Left hindlimb (tissue), 1 donor: Measurements from ENCODE around the gene KANSL1.
"Not testable (repeated sequence)": the region's sequence is repeated elsewhere in the genome, so short reads cannot be mapped to it uniquely, and the experiment has no call there.

ENCODE experiments used
- DNase-seq: peaks from one replicate; pipeline ENCODE4 v3.0.0-alpha.2; 2018

KANSL1 gene

GRCh38 chr17:46011711-46012505 lies 181.3 kb downstream of the KANSL1 start:
- DNase-seq, result no peak

DNA sequence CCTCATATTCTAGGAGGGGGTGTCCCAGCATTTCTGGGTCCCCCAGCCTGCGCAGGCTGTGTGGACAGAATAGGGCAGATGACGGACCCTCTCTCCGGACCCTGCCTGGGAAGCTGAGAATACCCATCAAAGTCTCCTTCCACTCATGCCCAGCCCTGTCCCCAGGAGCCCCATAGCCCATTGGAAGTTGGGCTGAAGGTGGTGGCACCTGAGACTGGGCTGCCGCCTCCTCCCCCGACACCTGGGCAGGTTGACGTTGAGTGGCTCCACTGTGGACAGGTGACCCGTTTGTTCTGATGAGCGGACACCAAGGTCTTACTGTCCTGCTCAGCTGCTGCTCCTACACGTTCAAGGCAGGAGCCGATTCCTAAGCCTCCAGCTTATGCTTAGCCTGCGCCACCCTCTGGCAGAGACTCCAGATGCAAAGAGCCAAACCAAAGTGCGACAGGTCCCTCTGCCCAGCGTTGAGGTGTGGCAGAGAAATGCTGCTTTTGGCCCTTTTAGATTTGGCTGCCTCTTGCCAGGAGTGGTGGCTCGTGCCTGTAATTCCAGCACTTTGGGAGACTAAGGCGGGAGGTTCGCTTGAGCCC lies 182.5 kb downstream of the KANSL1 start:
- DNase-seq, result no peak

DNA sequence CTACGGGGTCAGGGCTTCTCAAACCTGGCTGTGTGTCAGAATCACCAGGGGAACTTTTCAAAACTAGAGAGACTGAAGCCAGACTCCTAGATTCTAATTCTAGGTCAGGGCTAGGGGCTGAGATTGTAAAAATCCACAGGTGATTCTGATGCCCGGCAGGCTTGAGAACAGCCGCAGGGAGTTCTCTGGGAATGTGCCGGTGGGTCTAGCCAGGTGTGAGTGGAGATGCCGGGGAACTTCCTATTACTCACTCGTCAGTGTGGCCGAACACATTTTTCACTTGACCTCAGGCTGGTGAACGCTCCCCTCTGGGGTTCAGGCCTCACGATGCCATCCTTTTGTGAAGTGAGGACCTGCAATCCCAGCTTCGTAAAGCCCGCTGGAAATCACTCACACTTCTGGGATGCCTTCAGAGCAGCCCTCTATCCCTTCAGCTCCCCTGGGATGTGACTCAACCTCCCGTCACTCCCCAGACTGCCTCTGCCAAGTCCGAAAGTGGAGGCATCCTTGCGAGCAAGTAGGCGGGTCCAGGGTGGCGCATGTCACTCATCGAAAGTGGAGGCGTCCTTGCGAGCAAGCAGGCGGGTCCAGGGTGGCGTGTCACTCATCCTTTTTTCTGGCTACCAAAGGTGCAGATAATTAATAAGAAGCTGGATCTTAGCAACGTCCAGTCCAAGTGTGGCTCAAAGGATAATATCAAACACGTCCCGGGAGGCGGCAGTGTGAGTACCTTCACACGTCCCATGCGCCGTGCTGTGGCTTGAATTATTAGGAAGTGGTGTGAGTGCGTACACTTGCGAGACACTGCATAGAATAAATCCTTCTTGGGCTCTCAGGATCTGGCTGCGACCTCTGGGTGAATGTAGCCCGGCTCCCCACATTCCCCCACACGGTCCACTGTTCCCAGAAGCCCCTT lies 183.3 kb downstream of the KANSL1 start:
- no peak for DNase-seq

- DNase-seq, result no peak
Measured at GRCh38 chr17:46008591-46008990, 184.6 kb downstream of the KANSL1 start.

GRCh38 chr17:46007461-46007965 lies 185.7 kb downstream of the KANSL1 start:
- no peak for DNase-seq

DNA sequence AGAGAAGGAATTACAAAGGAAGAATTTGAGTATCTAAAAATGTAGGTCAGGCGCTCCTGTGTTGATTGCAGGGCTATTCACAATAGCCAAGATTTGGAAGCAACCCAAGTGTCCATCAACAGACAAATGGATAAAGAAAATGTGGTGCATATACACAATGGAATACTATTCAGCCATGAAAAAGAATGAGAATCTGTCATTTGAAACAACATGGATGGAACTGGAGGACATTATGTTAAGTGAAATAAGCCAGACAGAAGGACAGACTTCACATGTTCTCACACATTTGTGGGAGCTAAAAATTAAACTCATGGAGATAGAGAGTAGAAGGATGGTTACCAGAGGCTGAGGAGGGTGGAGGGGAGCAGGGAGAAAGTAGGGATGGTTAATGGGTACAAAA lies 187.1 kb downstream of the KANSL1 start:
- not testable (repeated sequence) for DNase-seq

- DNase-seq, result peak; percentile 56
Measured at GRCh38 chr17:46003907-46004748, 189.1 kb downstream of the KANSL1 start.

- DNase-seq, result no peak
Measured at GRCh38 chr17:46002973-46003316, 190.3 kb downstream of the KANSL1 start.

DNA sequence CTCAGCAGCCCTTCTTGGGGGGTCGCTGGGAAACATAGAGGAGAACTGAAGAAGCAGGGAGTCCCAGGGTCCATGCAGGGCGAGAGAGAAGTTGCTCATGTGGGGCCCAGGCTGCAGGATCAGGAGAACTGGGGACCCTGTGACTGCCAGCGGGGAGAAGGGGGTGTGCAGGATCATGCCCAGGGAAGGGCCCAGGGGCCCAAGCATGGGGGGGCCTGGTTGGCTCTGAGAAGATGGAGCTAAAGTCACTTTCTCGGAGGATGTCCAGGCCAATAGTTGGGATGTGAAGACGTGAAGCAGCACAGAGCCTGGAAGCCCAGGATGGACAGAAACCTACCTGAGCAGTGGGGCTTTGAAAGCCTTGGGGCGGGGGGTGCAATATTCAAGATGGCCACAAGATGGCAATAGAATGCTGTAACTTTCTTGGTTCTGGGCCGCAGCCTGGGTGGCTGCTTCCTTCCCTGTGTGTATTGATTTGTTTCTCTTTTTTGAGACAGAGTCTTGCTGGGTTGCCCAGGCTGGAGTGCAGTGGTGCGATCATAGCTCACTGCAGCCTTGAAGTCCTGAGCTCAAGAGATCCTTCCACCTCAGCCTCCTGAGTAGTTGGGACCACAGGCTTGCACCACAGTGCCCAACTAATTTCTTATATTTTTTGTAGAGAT lies 190.8 kb downstream of the KANSL1 start:
- peak; percentile 71 for DNase-seq

DNA sequence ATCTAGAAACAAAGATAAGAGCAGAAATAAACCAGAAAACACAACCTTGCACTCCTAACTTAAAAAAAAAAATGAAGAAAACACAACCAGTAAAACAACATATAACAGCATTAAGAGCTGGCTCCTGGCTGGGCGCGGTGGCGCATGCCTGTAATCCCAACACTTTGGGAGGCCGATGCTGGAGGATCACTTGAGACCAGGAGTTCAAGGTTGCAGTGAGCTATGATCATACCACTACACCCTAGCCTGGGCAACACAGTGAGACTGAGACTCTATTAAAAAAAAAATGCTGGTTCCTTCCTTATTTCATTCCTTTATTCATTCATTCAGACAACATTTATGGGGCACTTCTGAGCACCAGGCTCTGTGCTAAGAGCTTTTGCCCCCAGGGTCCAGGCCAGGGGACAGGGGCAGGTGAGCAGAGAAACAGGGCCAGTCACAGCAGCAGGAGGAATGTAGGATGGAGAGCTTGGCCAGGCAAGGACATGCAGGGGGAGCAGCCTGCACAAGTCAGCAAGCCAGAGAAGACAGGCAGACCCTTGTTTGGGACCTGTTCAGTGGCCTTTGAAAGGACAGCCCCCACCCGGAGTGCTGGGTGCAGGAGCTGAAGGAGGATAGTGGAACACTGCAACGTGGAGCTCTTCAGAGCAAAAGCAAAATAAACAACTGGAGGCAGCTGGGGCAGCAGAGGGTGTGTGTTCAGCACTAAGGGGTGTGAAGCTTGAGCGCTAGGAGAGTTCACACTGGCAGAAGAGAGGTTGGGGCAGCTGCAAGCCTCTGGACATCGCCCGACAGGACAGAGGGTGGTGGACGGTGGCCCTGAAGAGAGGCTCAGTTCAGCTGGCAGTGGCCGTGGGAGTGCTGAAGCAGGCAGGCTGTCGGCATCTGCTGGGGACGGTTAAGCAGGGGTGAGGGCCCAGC lies 191.6 kb downstream of the KANSL1 start:
- DNase-seq, result no peak

GRCh38 chr17:46000757-46001156 lies 192.5 kb downstream of the KANSL1 start:
- no peak for DNase-seq

DNA sequence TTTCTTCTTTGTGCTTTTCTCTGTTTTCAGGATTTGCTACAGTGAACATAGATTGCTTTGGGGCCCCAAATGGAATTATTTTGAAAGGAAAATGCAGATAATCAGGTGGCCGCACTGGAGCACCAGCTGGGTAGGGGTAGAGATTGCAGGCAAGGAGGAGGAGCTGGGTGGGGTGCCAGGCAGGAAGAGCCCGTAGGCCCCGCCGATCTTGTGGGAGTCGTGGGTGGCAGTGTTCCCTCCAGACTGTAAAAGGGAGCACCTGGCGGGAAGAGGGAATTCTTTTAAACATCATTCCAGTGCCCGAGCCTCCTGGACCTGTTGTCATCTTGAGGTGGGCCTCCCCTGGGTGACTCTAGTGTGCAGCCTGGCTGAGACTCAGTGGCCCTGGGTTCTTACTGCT lies 192.9 kb downstream of the KANSL1 start:
- no peak for DNase-seq

DNA sequence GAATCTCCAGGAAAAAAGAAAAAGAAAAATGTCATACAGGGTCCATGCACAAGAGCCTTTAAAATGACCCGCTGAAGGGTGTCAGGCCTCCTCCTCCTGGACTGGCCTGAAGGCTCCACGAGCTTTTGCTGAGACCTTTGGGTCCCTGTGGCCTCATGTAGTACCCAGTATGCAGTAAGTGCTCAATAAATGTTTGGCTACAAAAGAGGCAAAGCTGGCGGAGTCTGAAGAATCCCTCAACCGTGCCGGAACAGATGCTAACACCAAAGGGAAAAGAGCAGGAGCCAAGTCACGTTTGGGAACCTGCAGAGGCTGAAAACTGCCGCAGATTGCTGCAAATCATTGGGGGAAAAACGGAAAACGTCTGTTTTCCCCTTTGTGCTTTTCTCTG lies 193.3 kb downstream of the KANSL1 start:
- DNase-seq, result no peak

GRCh38 chr17:45998987-45999899 lies 194.0 kb downstream of the KANSL1 start, which contains the start of gene STH:
Gene STH, plus strand, starts transcription at chr17:45999250. Its CDS starts 30 bp downstream, at chr17:45999280.
- no peak for DNase-seq

DNA sequence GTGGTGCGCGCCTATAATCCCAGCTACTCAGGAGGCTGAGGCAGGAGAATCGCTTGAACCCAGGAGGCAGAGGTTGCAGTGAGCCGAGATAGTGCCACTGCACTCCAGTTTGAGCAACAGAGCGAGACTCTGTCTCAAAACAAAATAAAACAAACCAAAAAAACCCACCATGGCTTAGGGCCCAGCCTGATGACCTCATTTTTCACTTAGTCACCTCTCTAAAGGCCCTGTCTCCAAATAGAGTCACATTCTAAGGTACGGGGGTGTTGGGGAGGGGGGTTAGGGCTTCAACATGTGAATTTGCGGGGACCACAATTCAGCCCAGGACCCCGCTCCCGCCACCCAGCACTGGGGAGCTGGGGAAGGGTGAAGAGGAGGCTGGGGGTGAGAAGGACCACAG lies 195.6 kb downstream of the KANSL1 start:
- DNase-seq, result no peak

GRCh38 chr17:45997166-45997565 lies 196.1 kb downstream of the KANSL1 start:
- DNase-seq, result no peak

- no peak for DNase-seq
Measured at GRCh38 chr17:45996282-45996937, 196.8 kb downstream of the KANSL1 start.

DNA sequence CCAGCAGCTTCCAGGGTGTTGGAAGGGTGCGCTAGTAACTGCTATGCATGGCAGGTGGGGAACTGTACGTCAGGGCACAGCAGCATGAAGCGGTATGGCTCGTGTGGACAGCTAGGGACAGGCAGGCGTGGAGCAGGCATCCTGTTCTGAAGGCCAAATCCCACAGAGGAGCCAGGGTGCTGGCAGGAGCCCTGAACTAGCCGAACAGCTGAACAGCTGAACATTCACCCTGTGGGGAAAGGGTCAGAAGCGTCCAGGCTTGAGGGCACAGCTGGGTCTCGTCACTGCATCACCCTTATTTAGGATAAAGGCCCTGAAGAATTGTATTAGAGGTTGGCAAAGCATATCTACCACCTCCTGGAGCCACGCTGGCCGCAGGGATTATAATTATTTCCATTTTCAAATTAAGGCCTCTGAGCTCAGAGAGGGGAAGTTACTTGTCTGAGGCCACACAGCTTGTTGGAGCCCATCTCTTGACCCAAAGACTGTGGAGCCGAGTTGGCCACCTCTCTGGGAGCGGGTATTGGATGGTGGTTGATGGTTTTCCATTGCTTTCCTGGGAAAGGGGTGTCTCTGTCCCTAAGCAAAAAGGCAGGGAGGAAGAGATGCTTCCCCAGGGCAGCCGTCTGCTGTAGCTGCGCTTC lies 197.5 kb downstream of the KANSL1 start:
- no peak for DNase-seq
